Astrocyte (in vitro differentiated cells and primary cell): ENCODE data around the gene DDX47. TPM values are rescaled to one million over a fixed set of nuclear protein-coding genes. Genes with fewer than 3 reads are reported as not detected.

ENCODE experiments used
- DNase-seq: peaks from one replicate; pipeline ENCODE4 v3.0.0-alpha.2; 2010; ENCODE audit warnings: low read depth
- FAIRE-seq: peaks from 2 replicates; lab custom pipeline; 2011; peaks lifted over from hg19 to GRCh38; lab: Jason Lieb, UNC
- H2AFZ ChIP-seq: 2 replicates; pipeline ENCODE4 v1.6.0; 2012; ENCODE audit warnings: low read depth, low read length, inconsistent platforms
- H3K27ac ChIP-seq: 2 replicates; pipeline ENCODE4 v1.5.1; 2011; ENCODE audit warnings: low read depth, low read length, inconsistent platforms
- H3K27me3 ChIP-seq: 2 replicates; pipeline ENCODE4 v1.6.0; 2011; ENCODE audit warnings: low read length, inconsistent platforms; ENCODE audit not compliant: insufficient read depth
- H3K36me3 ChIP-seq: 2 replicates; pipeline ENCODE4 v1.5.1; 2011; ENCODE audit warnings: low read length, inconsistent platforms; ENCODE audit not compliant: insufficient read depth
- H3K4me1 ChIP-seq: 2 replicates; pipeline ENCODE4 v1.5.1; 2011; ENCODE audit warnings: low read length, inconsistent platforms; ENCODE audit not compliant: insufficient read depth
- H3K4me2 ChIP-seq: 2 replicates; pipeline ENCODE4 v1.6.0; 2012; ENCODE audit warnings: low read length, inconsistent platforms
- H3K4me3 ChIP-seq: 2 replicates; pipeline ENCODE4 v1.5.1; 2011; ENCODE audit warnings: low read depth, mild to moderate bottlenecking, low read length, inconsistent platforms; ENCODE audit not compliant: insufficient read depth
- H3K79me2 ChIP-seq: 2 replicates; pipeline ENCODE4 v1.6.0; 2012; ENCODE audit warnings: mild to moderate bottlenecking, low read length, inconsistent platforms; ENCODE audit not compliant: insufficient read depth
- H3K9ac ChIP-seq: 2 replicates; pipeline ENCODE4 v1.6.0; 2012; ENCODE audit warnings: mild to moderate bottlenecking, low read length, inconsistent platforms
- H3K9me3 ChIP-seq: 2 replicates; pipeline ENCODE4 v1.5.1; 2012; ENCODE audit warnings: low read depth, mild to moderate bottlenecking, low read length, inconsistent platforms; ENCODE audit not compliant: insufficient read depth
- H4K20me1 ChIP-seq: 2 replicates; pipeline ENCODE4 v1.6.0; 2012; ENCODE audit warnings: low read length, inconsistent platforms; ENCODE audit not compliant: insufficient read depth
- H3K27ac Mint-ChIP-seq: one replicate; pipeline ENCODE4 v1.8.0; 2021; ENCODE audit warnings: mild to moderate bottlenecking, mixed read lengths; ENCODE audit not compliant: unreplicated experiment
- H3K27me3 Mint-ChIP-seq: one replicate; pipeline ENCODE4 v1.8.0; 2021; ENCODE audit warnings: low read depth, mixed read lengths; ENCODE audit not compliant: unreplicated experiment
- H3K36me3 Mint-ChIP-seq: one replicate; pipeline ENCODE4 v1.8.0; 2021; ENCODE audit warnings: low read depth, mixed read lengths; ENCODE audit not compliant: unreplicated experiment
- H3K4me1 Mint-ChIP-seq: one replicate; pipeline ENCODE4 v1.8.0; 2021; ENCODE audit warnings: low read depth, mixed read lengths; ENCODE audit not compliant: unreplicated experiment
- H3K4me3 Mint-ChIP-seq: one replicate; pipeline ENCODE4 v1.8.0; 2021; ENCODE audit warnings: mild to moderate bottlenecking, moderate library complexity, mixed read lengths; ENCODE audit not compliant: unreplicated experiment
- H3K9me3 Mint-ChIP-seq: one replicate; pipeline ENCODE4 v1.8.0; 2021; ENCODE audit warnings: mild to moderate bottlenecking, mixed read lengths; ENCODE audit not compliant: unreplicated experiment
- CTCF ChIP-seq: IDR thresholded peaks from 2 replicates; pipeline ENCODE4 v1.5.1; 2011; ENCODE audit warnings: low read depth, mild to moderate bottlenecking, inconsistent platforms, low read length, moderate library complexity; ENCODE audit not compliant: insufficient read depth
- EZH2 ChIP-seq: IDR thresholded peaks from 2 replicates; pipeline ENCODE4 v1.6.1; 2012; ENCODE audit warnings: mild to moderate bottlenecking, low read length, inconsistent platforms; ENCODE audit not compliant: insufficient read depth
- microRNA-seq: library from miRNA; unstranded; fragments of <30 nt; microRNA quantifications from one replicate; pipeline ENCODE4 v1.2.0, GENCODE V29; 2020
- total RNA-seq: library from RNA; stranded (reverse); gene quantifications from 2 replicates; pipeline ENCODE4 v1.2.1, GENCODE V29; 2021

The DDX47 gene
- total RNA-seq, 1 donor from 2014 or later, result 62.1 TPM

DNA sequence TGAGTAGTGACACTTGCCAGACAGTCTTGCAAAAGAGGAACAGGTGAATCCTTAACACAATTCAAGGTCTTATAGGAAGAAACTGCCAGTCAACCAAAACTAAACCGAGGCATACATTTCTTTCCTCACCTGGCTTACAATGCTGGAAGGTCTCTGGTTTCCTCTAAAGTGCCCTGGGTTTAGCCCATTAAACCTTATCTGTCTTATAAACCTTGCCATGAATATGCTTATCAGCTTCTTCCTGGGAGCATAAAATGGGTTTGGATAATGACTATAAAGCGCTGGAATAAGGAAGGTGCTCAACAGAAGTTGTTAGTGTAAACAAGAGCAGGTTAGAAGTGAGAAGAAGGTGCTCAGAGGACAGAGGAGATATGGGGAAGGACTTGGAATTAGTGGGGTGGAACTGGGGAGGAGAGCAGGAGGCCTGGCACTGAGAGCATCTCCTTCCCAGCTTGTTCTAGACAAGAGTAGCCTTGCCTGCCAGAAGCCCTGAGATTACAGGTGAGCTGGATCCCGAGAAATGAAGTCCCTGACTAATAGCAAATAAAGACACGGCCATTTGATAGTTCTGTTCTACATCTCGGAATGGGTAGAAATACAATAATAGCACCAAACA lies 64.1 kb downstream of the DDX47 start:
- Mint-ChIP-seq H3K36me3 (peaks cover 6% of the 10 kb centered on the region), H3K27me3 (no peaks in the 10 kb centered on the region), H3K4me3 (no peak overlapping the region), H3K4me1 (peaks cover 26% of the 10 kb centered on the region), H3K27ac (no peak overlapping the region), H3K9me3 (peaks cover 6% of the 10 kb centered on the region)
- TF ChIP-seq EZH2 (no peak), CTCF (no peak)
- Histone ChIP-seq H3K4me1 (peaks cover 32% of the 10 kb centered on the region), H3K79me2 (no peaks in the 10 kb centered on the region), H4K20me1 (no peaks in the 10 kb centered on the region), H2AFZ (no peak overlapping the region), H3K36me3 (no peaks in the 10 kb centered on the region), H3K4me3 (no peak overlapping the region), H3K27me3 (no peaks in the 10 kb centered on the region), H3K9ac (no peak overlapping the region), H3K4me2 (no peak overlapping the region), H3K9me3 (no peaks in the 10 kb centered on the region), H3K27ac (no peak overlapping the region)
- DNase-seq, result no peak
- FAIRE-seq, result no peak

GRCh38 chr12:12877781-12878455 lies 64.8 kb downstream of the DDX47 start:
- Mint-ChIP-seq H3K4me3 (no peak overlapping the region), H3K4me1 (peaks cover 21% of the 10 kb centered on the region), H3K27ac (no peak overlapping the region), H3K36me3 (peaks cover 6% of the 10 kb centered on the region), H3K9me3 (peaks cover 6% of the 10 kb centered on the region), H3K27me3 (no peaks in the 10 kb centered on the region)
- no peak overlapping the region for H3K4me2 ChIP-seq
- no peak overlapping the region for H3K27ac ChIP-seq
- no peak overlapping the region for H2AFZ ChIP-seq
- H3K36me3 ChIP-seq, result no peaks in the 10 kb centered on the region
- no peaks in the 10 kb centered on the region for H3K27me3 ChIP-seq
- no peak overlapping the region for H3K4me3 ChIP-seq
- peaks cover 25% of the 10 kb centered on the region for H3K4me1 ChIP-seq
- FAIRE-seq (no peak), DNase-seq (no peak)
- H3K79me2 ChIP-seq, result no peaks in the 10 kb centered on the region
- H4K20me1 ChIP-seq, result no peaks in the 10 kb centered on the region
- no peak overlapping the region for H3K9ac ChIP-seq
- H3K9me3 ChIP-seq, result no peaks in the 10 kb centered on the region
- no peak for TF ChIP-seq CTCF
- TF ChIP-seq EZH2, result no peak

Small RNA genes lying within 50 kb of the gene (microRNA-seq; reads per million reads assigned to microRNA genes)
- gene MIR613, result not detected

Other genes with a start within 250 kb of the DDX47 start
- gene CREBL2, start 201.5 kb upstream of the DDX47 start, total RNA-seq, result 13.9 and 14.8 TPM in 2 replicates
- gene GPR19, start 117.2 kb upstream of the DDX47 start, total RNA-seq, result 2.8 and 4.3 TPM in 2 replicates
- gene CDKN1B, start 96.0 kb upstream of the DDX47 start, total RNA-seq, result 13.4 and 16.7 TPM in 2 replicates
- gene APOLD1, start 27.7 kb upstream of the DDX47 start, total RNA-seq, result 0.38 and 0.70 TPM in 2 replicates
- gene GPRC5A, start 78.2 kb downstream of the DDX47 start, total RNA-seq, result 4.2 and 12.5 TPM in 2 replicates
- not detected in 2 replicates for gene GPRC5D, start 138.8 kb downstream of the DDX47 start, total RNA-seq
- 27.8 and 28.9 TPM in 2 replicates for gene HEBP1, start 186.9 kb downstream of the DDX47 start, total RNA-seq
- 6.2 and 6.3 TPM in 2 replicates for gene FAM234B, start 231.0 kb downstream of the DDX47 start, total RNA-seq